GM12892 (cell line): Measurements from ENCODE around the gene TLE2.

Source experiments
- POLR2A ChIP-seq: IDR thresholded peaks from 2 replicates; pipeline ENCODE4 v1.6.1; 2011; ENCODE audit warnings: low read depth, low read length, control low read depth
- POLR2AphosphoS5 ChIP-seq: IDR thresholded peaks from 2 replicates; pipeline ENCODE4 v1.6.1; 2011; ENCODE audit warnings: low read depth, low read length, control low read depth
- TAF1 ChIP-seq: IDR thresholded peaks from 2 replicates; pipeline ENCODE4 v1.6.1; 2011; ENCODE audit warnings: low read depth, mild to moderate bottlenecking, control low read depth, low read length, borderline replicate concordance

DNA sequence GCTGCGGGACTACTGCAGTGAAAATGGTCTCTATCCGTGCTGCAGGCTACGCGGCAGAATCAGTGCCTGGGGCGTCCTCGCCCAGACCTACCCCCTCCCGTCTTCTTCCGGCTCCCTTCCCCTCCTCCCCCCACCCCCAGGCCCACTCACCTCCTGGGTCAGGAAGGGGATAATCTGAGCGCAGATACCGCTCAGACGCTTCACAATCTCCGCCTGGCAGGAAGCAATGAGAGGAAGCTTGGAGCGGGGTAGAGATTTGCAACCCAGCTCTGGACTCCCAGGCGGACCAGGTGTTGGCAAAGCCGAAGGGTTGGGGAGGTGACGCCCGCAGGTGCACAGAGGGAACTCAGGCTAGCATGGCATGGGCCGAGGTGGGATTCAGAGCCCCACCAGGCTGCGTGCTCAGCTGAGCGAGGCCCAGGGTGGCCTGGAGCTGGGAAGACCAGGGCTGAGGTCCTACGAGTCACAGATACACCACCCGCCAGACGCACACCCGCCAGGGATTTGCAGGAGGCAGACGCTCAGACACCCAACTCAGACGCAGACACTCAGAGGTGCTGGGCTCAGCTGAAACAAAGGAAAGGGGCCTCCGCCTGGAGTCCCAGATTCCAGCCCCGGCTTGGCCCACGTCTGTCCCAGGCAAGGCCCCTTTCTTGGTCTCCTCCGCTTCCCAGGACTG, 4.1 kb downstream of the TLE2 start:
- no peak for TF ChIP-seq POLR2A
- TF ChIP-seq POLR2AphosphoS5, result no peak
- TF ChIP-seq TAF1, result no peak
